Heart left ventricle (tissue), 16 donors: ENCODE data around the gene TOR4A. TPM values are rescaled to one million over a fixed set of nuclear protein-coding genes. Genes with fewer than 3 reads are reported as not detected.
A peak's percentile ranks its signal among the peaks of the same experiment; 100 is the strongest.

Source experiments
- ATAC-seq, 4 donors: fragments of 200-7000 bp; cut with Tn5 transposase; one replicate each; pipeline ENCODE4 v1.9.1; 2020 to 2022; ENCODE audit warnings: moderate library complexity in 4 of 4, mild to moderate bottlenecking in 3 of 4, moderate number of reproducible peaks in 1 of 4
- DNase-seq, 5 donors: peaks; one replicate each; pipeline ENCODE4 v3.0.0-alpha.2; 2020
- H3K27ac ChIP-seq, 12 donors: fragments of 200-600 bp; sonication (generic) in 4 of 12; one replicate each; pipeline versions ENCODE4 v1.5.0 to v1.8.0; 2016 to 2022; ENCODE audit warnings: mild to moderate bottlenecking in 2 of 12
- H3K27me3 ChIP-seq, 9 donors: fragments of 200-600 bp; sonication (generic) in 2 of 9; one replicate each; pipeline versions ENCODE4 v1.5.1 to v1.8.0; 2016 to 2022; ENCODE audit warnings: mild to moderate bottlenecking in 3 of 9
- H3K36me3 ChIP-seq, 9 donors: fragments of 200-600 bp; sonication (generic) in 2 of 9; one replicate each; pipeline versions ENCODE4 v1.5.0 to v1.8.0; 2018 to 2022; ENCODE audit warnings: mild to moderate bottlenecking in 2 of 9
- H3K4me1 ChIP-seq, 12 donors: fragments of 200-600 bp; sonication (generic) in 4 of 12; one replicate each; pipeline versions ENCODE4 v1.5.0 to v1.8.0; 2016 to 2022; ENCODE audit warnings: mild to moderate bottlenecking in 3 of 12
- H3K4me3 ChIP-seq, 12 donors: fragments of 200-600 bp; sonication (generic) in 4 of 12; one replicate each; pipeline versions ENCODE4 v1.5.0 to v1.8.0; 2017 to 2022; ENCODE audit warnings: mild to moderate bottlenecking in 9 of 12, moderate library complexity in 4 of 12
- H3K9me3 ChIP-seq, 12 donors: fragments of 200-600 bp; sonication (generic) in 4 of 12; one replicate each; pipeline versions ENCODE4 v1.5.0 to v1.8.0; 2016 to 2022; ENCODE audit warnings: mild to moderate bottlenecking in 1 of 12
- CTCF ChIP-seq, 12 donors: fragments of 200-600 bp; sonication (generic) in 4 of 12; IDR thresholded peaks; one replicate each; pipeline versions ENCODE4 v1.5.0 to v1.8.0; 2018 to 2022; ENCODE audit warnings: antibody characterized with exemption in 12 of 12, mild to moderate bottlenecking in 5 of 12
- POLR2A ChIP-seq, 2 donors: fragments of 450-650 bp; IDR thresholded peaks; one replicate each; pipeline ENCODE4 v1.6.1; 2017; ENCODE audit warnings: antibody characterized with exemption in 2 of 2, mild to moderate bottlenecking in 2 of 2, moderate library complexity in 2 of 2
- WGBS, 4 donors: extraction: QIAGEN DNeasy Blood & Tissue Kit in 2 of 4; methylation state at CpG; one replicate each; pipeline versions ENCODE4 v1.1.5 to v1.1.7; 2013 to 2018; 5-methylcytosine and 5-hydroxymethylcytosine counted together
- intact Hi-C, 10 donors: fragments of 100-400 bp; cut with DNase I; formaldehyde crosslinking; loops; one replicate each; pipeline versions ENCODE4 v1.11.1 to v1.14.2; 2022
- polyA plus RNA-seq, 2 donors: library from polyadenylated mRNA; stranded (reverse); fragments of 200-250 nt; gene quantifications; one replicate each; pipeline ENCODE4 v1.2.3, GENCODE V29; 2013
- total RNA-seq, 9 donors: library from RNA; depleted of rRNA in 2 of 9; stranded (reverse); fragments of >200 nt in 2 of 9; fragmentation: NEBNext Ultra II Directional in 3 of 9; extraction: Animal tissue kit (Norgen Biotek cat#: 25700) in 3 of 9; gene quantifications; one replicate each; pipeline versions ENCODE4 v1.1.0 to v1.2.4, GENCODE V29; 2016 to 2023
- donor health status: ischemic (EF 13 %, LVEDD 7.1; RV severe dilation, severe dysfunction).
- donor health status: healthy with polysubstance abuse.
- donor health status: DM: no; HTN: yes; CAD: no.
- donor health status: DM: no; HTN: no; CAD: no.
- donor health status: ischemic (EF 25% LVEDD 6.9; RV normal size, moderate dysfunction).
- donor health status: ischemic (EF 25% LVEDD 5.7; RV mildly dilated, moderate dysfunction).
- donor health status: healthy.
- donor health status: DM: yes; HTN: yes; CAD: no.
- donor health status: ischemic (EF 35%, LVEDD 5.7; RV mildly dilated, moderate dysfunction).
- donor health status: nonischemic (EF 11% LVEDD 7.7; RV severe dilation, severe dysfunction).
- donor health status: DM: yes; HTN: yes; CAD: no.
- donor health status: PGD.
- donor health status: ischemic (EF 29% LVEDD 5.4; RV normal size, mild dysfunction).
- donor health status: nonischemic (EF 23%, LVEDD 6.1; RV moderate dilation, normal function).

The TOR4A gene
- total and polyA plus RNA-seq, 11 donors, result 6.6 to 46.4 (median 16.4) TPM

GRCh38 chr9:137269231-137269772 is 8.2 kb upstream of the TOR4A start:
- peak overlapping the region in 10 of 12 donors; percentile 30 to 53 (median 40) for H3K4me3 ChIP-seq
- H3K4me1 ChIP-seq, result peaks cover 3 to 68% (median 35%) of the 10 kb centered on the region in 12 donors
- DNase-seq (peak; percentile 47 to 80 (median 74)), ATAC-seq (peak; percentile 66 to 85 (median 78))
- H3K9me3 ChIP-seq, result no peaks in the 10 kb centered on the region
- 26 to 35% (median 29%) methylated on average over 16 to 17 of the region's 17 CpGs for WGBS, 4 donors
- H3K36me3 ChIP-seq, result peaks cover 0 to 78% (median 51%) of the 10 kb centered on the region in 9 donors
- no peaks in the 10 kb centered on the region for H3K27me3 ChIP-seq
- TF ChIP-seq POLR2A (IDR thresholded peaks at IDR 0.05) (peak in 1 of 2 donors; percentile 62), CTCF (IDR thresholded peaks at IDR 0.05) (no peak)
- intact Hi-C loops, result no loop called here
- H3K27ac ChIP-seq, result peak overlapping the region; percentile 67 to 93 (median 82)

DNA sequence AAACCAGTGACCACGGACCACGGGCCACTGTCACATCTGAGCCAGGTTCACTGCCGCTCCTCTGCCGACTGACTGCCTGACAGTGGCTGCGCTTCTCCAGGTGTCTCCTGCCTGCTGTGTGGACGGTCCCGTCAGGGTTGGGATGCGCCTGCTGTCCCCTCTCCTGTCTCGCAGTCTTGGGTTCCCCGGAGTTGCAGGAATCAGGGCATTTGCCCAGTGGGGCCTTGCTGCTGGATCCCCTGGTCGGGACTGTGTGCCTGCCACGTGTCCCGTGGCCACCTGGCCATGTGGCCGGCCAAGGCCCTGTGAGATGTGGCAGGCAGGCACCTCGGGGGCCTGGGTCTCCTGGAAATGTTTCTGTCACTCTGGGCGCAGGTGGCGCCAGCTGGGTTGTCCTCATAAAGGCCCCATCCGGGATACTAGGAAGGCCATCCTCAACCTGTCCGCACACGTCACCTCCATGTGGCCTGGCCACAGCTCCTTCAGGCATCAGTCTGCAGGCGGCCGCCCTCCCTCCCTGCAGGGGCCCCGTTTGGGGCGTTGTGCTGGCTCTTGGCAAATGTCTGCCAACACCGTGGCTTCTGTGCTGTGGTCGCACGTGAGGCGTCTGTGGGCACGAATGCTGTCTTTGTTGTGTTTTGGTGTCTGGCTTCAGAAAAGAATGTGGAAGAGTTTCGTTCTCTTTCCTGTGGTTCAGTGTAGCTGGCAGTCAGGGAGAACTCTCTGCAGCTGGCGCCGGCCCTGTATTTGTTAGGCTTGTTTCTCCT is 6.4 kb upstream of the TOR4A start:
- no peaks in the 10 kb centered on the region for H3K27me3 ChIP-seq
- intact Hi-C loops, result no loop called here
- no peak overlapping the region for H3K4me3 ChIP-seq
- DNase-seq, result peak in 1 of 5 donors; percentile 18
- WGBS, 4 donors, result 66 to 79% (median 75%) methylated on average over 26 to 32 of the region's 32 CpGs
- peak in 1 of 4 donors; percentile 10 for ATAC-seq
- H3K36me3 ChIP-seq, result peaks cover 0 to 62% (median 34%) of the 10 kb centered on the region in 9 donors
- TF ChIP-seq CTCF (IDR thresholded peaks at IDR 0.05) (no peak), POLR2A (IDR thresholded peaks at IDR 0.05) (no peak)
- peak overlapping the region in 8 of 12 donors; percentile 39 to 73 (median 56) for H3K27ac ChIP-seq
- H3K4me1 ChIP-seq, result peaks cover 4 to 86% (median 45%) of the 10 kb centered on the region in 12 donors
- no peaks in the 10 kb centered on the region for H3K9me3 ChIP-seq

- Histone ChIP-seq H3K9me3 (no peaks in the 10 kb centered on the region), H3K4me3 (no peak overlapping the region), H3K27ac (peak overlapping the region in 8 of 12 donors; percentile 39 to 73 (median 56)), H3K4me1 (peaks cover 9 to 87% (median 51%) of the 10 kb centered on the region in 12 donors), H3K27me3 (no peaks in the 10 kb centered on the region), H3K36me3 (peaks cover 0 to 59% (median 30%) of the 10 kb centered on the region in 9 donors)
- TF ChIP-seq CTCF (IDR thresholded peaks at IDR 0.05), result no peak
- no peak for TF ChIP-seq POLR2A (IDR thresholded peaks at IDR 0.05)
- intact Hi-C loops, result no loop called here
- ATAC-seq (no peak), DNase-seq (peak in 1 of 5 donors; percentile 6)
- 20 to 35% (median 26%) methylated on average over 3 of the region's 3 CpGs for WGBS, 4 donors
Observed at GRCh38 chr9:137271696-137272076, 5.8 kb upstream of the TOR4A start.
